B cell (primary cell): ENCODE data around the gene LYSMD2. TPM values are rescaled to one million over a fixed set of nuclear protein-coding genes. Genes with fewer than 3 reads are reported as not detected.

Source experiments
- ATAC-seq: fragments of 200-7000 bp; cut with Tn5 transposase; one replicate; pipeline ENCODE4 v1.10.0; 2021; ENCODE audit warnings: low read depth, mild to moderate bottlenecking, moderate number of reproducible peaks, moderate library complexity
- CTCF ChIA-PET: fragments of 350-600 bp; sonication (Branson Sonifier 250); formaldehyde crosslinking; loops from one replicate; lab custom pipeline; 2021; ENCODE audit warnings: antibody characterized with exemption, inconsistent platforms; lab: Charles Lee
- POLR2A ChIA-PET: fragments of 350-600 bp; sonication (Branson Sonifier 250); formaldehyde crosslinking; loops from one replicate; lab custom pipeline; 2021; ENCODE audit warnings: antibody characterized with exemption; lab: Charles Lee
- DNase-seq: peaks from one replicate; pipeline ENCODE4 v3.0.0; 2013
- H2AFZ ChIP-seq: 2 replicates; pipeline ENCODE4 v1.6.1; 2012; ENCODE audit warnings: mild to moderate bottlenecking, low read depth, low read length; ENCODE audit not compliant: insufficient read depth, poor library complexity, severe bottlenecking
- H3K27ac ChIP-seq, 2 donors: 1 replicate in 1 of 2; 2 replicates in 1 of 2; pipeline ENCODE4 v1.5.1; 2012 to 2013; ENCODE audit warnings: low read length in 2 of 2, mild to moderate bottlenecking in 2 of 2, moderate library complexity in 1 of 2
- H3K27me3 ChIP-seq, 4 experiments: fragments of 200-600 bp in 1 of 4; sonication (generic) in 1 of 4; replicated peaks in 1 of 4; 1 replicate in 2 of 4; 2 replicates in 2 of 4; pipeline versions ENCODE4 v1.6.1 to v1.7.0; 2013 to 2016; ENCODE audit warnings: low read length in 3 of 4, mild to moderate bottlenecking in 2 of 4, mixed read lengths in 1 of 4, moderate library complexity in 1 of 4; ENCODE audit not compliant: insufficient read depth in 4 of 4, control insufficient read depth in 3 of 4; ENCODE audit errors: control extremely low read depth in 1 of 4
- H3K36me3 ChIP-seq, 2 experiments: replicated peaks in 1 of 2; 1 replicate in 1 of 2; 2 replicates in 1 of 2; pipeline versions ENCODE4 v1.6.1 to v1.7.1; 2013; ENCODE audit warnings: low read length in 1 of 2; ENCODE audit not compliant: insufficient read depth in 2 of 2, control insufficient read depth in 1 of 2; ENCODE audit errors: control extremely low read depth in 1 of 2, extremely low read depth in 1 of 2
- H3K4me1 ChIP-seq, 2 donors: fragments of 200-600 bp in 1 of 2; sonication (generic) in 1 of 2; 1 replicate in 1 of 2; 2 replicates in 1 of 2; pipeline versions ENCODE4 v1.5.1 to v1.6.1; 2013 to 2017; ENCODE audit warnings: low read length in 2 of 2; ENCODE audit not compliant: control insufficient read depth in 2 of 2, insufficient read depth in 2 of 2
- H3K4me2 ChIP-seq: replicated peaks from 2 replicates; pipeline ENCODE3; 2012; ENCODE audit warnings: mild to moderate bottlenecking, low read depth, low read length; ENCODE audit not compliant: poor library complexity, severe bottlenecking
- H3K4me3 ChIP-seq, 5 experiments: fragments of 200-600 bp in 1 of 5; sonication (generic) in 1 of 5; 1 replicate in 3 of 5; 2 replicates in 2 of 5; pipeline versions ENCODE4 v1.5.1 to v1.7.0; 2011 to 2016; ENCODE audit warnings: low read length in 4 of 5, mild to moderate bottlenecking in 4 of 5, low read depth in 2 of 5, control low read depth in 1 of 5, moderate library complexity in 1 of 5; ENCODE audit not compliant: insufficient read depth in 1 of 5; ENCODE audit errors: control extremely low read depth in 1 of 5, extremely low read depth in 1 of 5
- H3K79me2 ChIP-seq: fragments of 200-600 bp; sonication (generic); one replicate; pipeline ENCODE4 v1.6.0; 2016; ENCODE audit warnings: low read length; ENCODE audit not compliant: control insufficient read depth, insufficient read depth
- H3K9ac ChIP-seq: fragments of 200-600 bp; sonication (generic); 2 replicates; pipeline ENCODE4 v1.6.1; 2017; ENCODE audit warnings: mild to moderate bottlenecking, low read length, moderate library complexity
- H3K9me3 ChIP-seq, 3 donors: one replicate each; pipeline versions ENCODE4 v1.6.1 to v1.7.1; 2013; ENCODE audit warnings: low read length in 2 of 3; ENCODE audit not compliant: control insufficient read depth in 2 of 3, insufficient read depth in 1 of 3; ENCODE audit errors: control extremely low read depth in 1 of 3
- H4K20me1 ChIP-seq: 2 replicates; pipeline ENCODE4 v1.6.0; 2012; ENCODE audit warnings: mild to moderate bottlenecking, low read length; ENCODE audit not compliant: insufficient read depth, control insufficient read depth, poor library complexity, severe bottlenecking
- H3K27ac Mint-ChIP-seq: one replicate; pipeline ENCODE4 v1.8.0; 2021; ENCODE audit warnings: mixed read lengths
- H3K27me3 Mint-ChIP-seq: one replicate; pipeline ENCODE4 v1.8.0; 2021; ENCODE audit warnings: mixed read lengths
- H3K4me1 Mint-ChIP-seq: one replicate; pipeline ENCODE4 v1.8.0; 2021; ENCODE audit warnings: mixed read lengths
- H3K4me3 Mint-ChIP-seq: one replicate; pipeline ENCODE4 v1.8.0; 2021; ENCODE audit warnings: mixed read lengths
- H3K9me3 Mint-ChIP-seq: one replicate; pipeline ENCODE4 v1.8.0; 2022; ENCODE audit warnings: mixed read lengths; ENCODE audit not compliant: insufficient read depth
- CTCF ChIP-seq: fragments of 200-600 bp; IDR thresholded peaks from one replicate; pipeline ENCODE4 v1.8.0; 2022; ENCODE audit warnings: antibody characterized with exemption, mild to moderate bottlenecking
- EZH2 ChIP-seq: IDR thresholded peaks from 2 replicates; pipeline ENCODE4 v1.6.1; 2012; ENCODE audit warnings: borderline replicate concordance, low read depth, mild to moderate bottlenecking, moderate library complexity, low read length; ENCODE audit not compliant: insufficient read depth, poor library complexity, severe bottlenecking
- WGBS: methylation state at CpG from one replicate; pipeline ENCODE4 v1.1.5; 2013; ENCODE audit warnings: missing lambda C conversion rate; ENCODE audit not compliant: insufficient coverage; 5-methylcytosine and 5-hydroxymethylcytosine counted together
- intact Hi-C: fragments of 100-400 bp; cut with micrococcal nuclease; formaldehyde crosslinking; loops from one replicate; pipeline ENCODE4 v1.10.0; 2022
- polyA plus RNA-seq: library from polyadenylated mRNA; depleted of rRNA; stranded (reverse); fragments of >200 nt; gene quantifications from 2 replicates; pipeline ENCODE4 v1.2.3, GENCODE V29; 2012
- total RNA-seq, 2 donors: library from RNA; stranded (reverse); fragments of 120-200 nt in 1 of 2; gene quantifications; 1 replicate in 1 of 2; 2 replicates in 1 of 2; pipeline versions ENCODE4 v1.2.3 to v1.2.4, GENCODE V29; 2013 to 2022

LYSMD2 gene
- total and polyA plus RNA-seq, 2 donors (not counting 1 experiment from before 2014, with no cell fraction given): 31.0 to 48.2 TPM

DNA sequence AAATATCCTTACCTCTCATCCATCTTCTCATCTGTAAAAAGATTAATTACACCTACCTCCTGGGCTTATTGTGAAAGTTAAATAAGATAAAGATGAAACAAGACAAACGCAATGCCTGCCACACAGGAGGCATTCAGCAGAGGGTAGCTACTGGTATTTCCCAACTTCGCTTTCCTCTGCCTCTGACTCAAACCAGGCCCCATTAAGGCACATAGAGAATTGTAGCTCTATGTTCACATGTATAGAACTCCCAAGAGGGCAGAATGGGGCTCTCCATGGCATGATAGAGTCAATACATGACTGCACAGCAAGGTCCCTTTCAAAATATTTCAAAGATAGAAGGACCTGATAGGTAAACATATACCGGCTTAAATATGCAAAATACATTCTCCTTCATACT, 1.4 kb downstream of the LYSMD2 start:
- TF ChIP-seq EZH2 (no peak), CTCF (no peak)
- DNase-seq (peak; percentile 37), ATAC-seq (peak; percentile 12)
- no peaks in the 10 kb centered on the region for H4K20me1 ChIP-seq
- H3K27me3 ChIP-seq: no peaks in the 10 kb centered on the region
- H3K27ac Mint-ChIP-seq: peak overlapping the region; percentile 95
- peak overlapping the region; percentile 98 for H3K4me3 Mint-ChIP-seq
- H3K4me1 ChIP-seq: peaks cover 59 to 67% of the 10 kb centered on the region in 2 donors
- peak overlapping the region; percentile 73 for H3K9ac ChIP-seq
- H3K9me3 Mint-ChIP-seq: no peaks in the 10 kb centered on the region
- no peaks in the 10 kb centered on the region for H3K9me3 ChIP-seq
- peak overlapping the region; percentile 79 for H3K4me2 ChIP-seq
- H3K4me1 Mint-ChIP-seq: peaks cover 68% of the 10 kb centered on the region
- peaks cover 78% of the 10 kb centered on the region for H3K79me2 ChIP-seq
- POLR2A ChIA-PET: interaction anchor here (2.6 kb wide), 2 partner anchors 15 to 40 kb away, joined by 16 read pairs; partner anchors contain the start of gene TMOD2
- H3K36me3 ChIP-seq: peaks cover 0 to 16% of the 10 kb centered on the region in 2 experiments
- peak overlapping the region; percentile 68 to 93 (median 73) for H3K4me3 ChIP-seq
- H3K27ac ChIP-seq: peak overlapping the region; percentile 74 to 85
- no peaks in the 10 kb centered on the region for H3K27me3 Mint-ChIP-seq
- no CpG with 5 or more reads among the region's 3 CpGs for WGBS
- CTCF ChIA-PET: interaction anchor here (1.1 to 10.8 kb wide), 8 partner anchors 10 to 87 kb away, joined by 4 to 133 read pairs (median 8); no protein-coding TSS in a partner anchor
- H2AFZ ChIP-seq: peak overlapping the region; percentile 74
- intact Hi-C loops: loop anchor here (1.0 to 10.0 kb wide), 6 partner anchors 10 to 939 kb away; partner anchors contain the start of genes AP4E1, ATOSA, TMOD2 and TMOD3
